DND-41 (cell line): ENCODE data around the gene SYS1.

ENCODE experiments used
- ATAC-seq: fragments of 200-7000 bp; cut with Tn5 transposase; 3 replicates; pipeline ENCODE4 v1.9.1; 2021; ENCODE audit warnings: low read depth; ENCODE audit not compliant: insufficient read depth
- DNase-seq: peaks from one replicate; pipeline ENCODE4 v3.0.0-alpha.2; 2020
- H2AFZ ChIP-seq: 2 replicates; pipeline ENCODE4 v1.6.0; 2012; ENCODE audit warnings: low read depth, low read length
- H3K27ac ChIP-seq: 2 replicates; pipeline ENCODE4 v1.5.1; 2012; ENCODE audit warnings: low read length, inconsistent platforms
- H3K27me3 ChIP-seq: fragments of 200-600 bp; sonication (generic); 2 replicates; pipeline ENCODE4 v1.6.0; 2012; ENCODE audit warnings: low read length, mild to moderate bottlenecking, inconsistent platforms; ENCODE audit not compliant: insufficient read depth, poor library complexity
- H3K36me3 ChIP-seq: 2 replicates; pipeline ENCODE4 v1.5.1; 2012; ENCODE audit warnings: low read length, inconsistent platforms; ENCODE audit not compliant: insufficient read depth
- H3K4me1 ChIP-seq: 2 replicates; pipeline ENCODE4 v1.5.1; 2012; ENCODE audit warnings: mild to moderate bottlenecking, low read length; ENCODE audit not compliant: insufficient read depth
- H3K4me2 ChIP-seq: 2 replicates; pipeline ENCODE4 v1.6.0; 2012; ENCODE audit warnings: mild to moderate bottlenecking, moderate library complexity, low read length, inconsistent platforms; ENCODE audit not compliant: insufficient read depth
- H3K4me3 ChIP-seq, 2 experiments: fragments of 200-600 bp in 1 of 2; shearing (Covaris generic) in 1 of 2; 2 replicates each; pipeline ENCODE4 v1.5.1; 2012 to 2016; ENCODE audit warnings: inconsistent platforms in 2 of 2, low read length in 2 of 2, mild to moderate bottlenecking in 2 of 2, low read depth in 1 of 2, moderate library complexity in 1 of 2
- H3K79me2 ChIP-seq: 2 replicates; pipeline ENCODE4 v1.6.0; 2012; ENCODE audit warnings: low read length, inconsistent platforms; ENCODE audit not compliant: insufficient read depth
- H3K9ac ChIP-seq: 2 replicates; pipeline ENCODE4 v1.6.0; 2012; ENCODE audit warnings: low read depth, mild to moderate bottlenecking, inconsistent platforms, low read length, moderate library complexity
- H3K9me3 ChIP-seq: 2 replicates; pipeline ENCODE4 v1.5.1; 2012; ENCODE audit warnings: low read length, moderate library complexity, mild to moderate bottlenecking, inconsistent platforms; ENCODE audit not compliant: insufficient read depth, severe bottlenecking
- H4K20me1 ChIP-seq: 2 replicates; pipeline ENCODE4 v1.6.0; 2012; ENCODE audit warnings: low read length; ENCODE audit not compliant: insufficient read depth
- EZH2 ChIP-seq: IDR thresholded peaks from 3 replicates; pipeline ENCODE4 v1.6.1; 2012; ENCODE audit warnings: borderline replicate concordance, low read depth, mild to moderate bottlenecking, moderate library complexity, low read length, inconsistent platforms; ENCODE audit not compliant: severe bottlenecking
- TF ChIP-seq, protein P1 (sequence below): IDR thresholded peaks from 2 replicates; pipeline ENCODE4 v1.5.1; 2012; ENCODE audit warnings: borderline replicate concordance, low read length, moderate library complexity, mild to moderate bottlenecking; ENCODE audit not compliant: poor library complexity, severe bottlenecking; ENCODE audit errors: extremely low read depth

SYS1 gene

DNA sequence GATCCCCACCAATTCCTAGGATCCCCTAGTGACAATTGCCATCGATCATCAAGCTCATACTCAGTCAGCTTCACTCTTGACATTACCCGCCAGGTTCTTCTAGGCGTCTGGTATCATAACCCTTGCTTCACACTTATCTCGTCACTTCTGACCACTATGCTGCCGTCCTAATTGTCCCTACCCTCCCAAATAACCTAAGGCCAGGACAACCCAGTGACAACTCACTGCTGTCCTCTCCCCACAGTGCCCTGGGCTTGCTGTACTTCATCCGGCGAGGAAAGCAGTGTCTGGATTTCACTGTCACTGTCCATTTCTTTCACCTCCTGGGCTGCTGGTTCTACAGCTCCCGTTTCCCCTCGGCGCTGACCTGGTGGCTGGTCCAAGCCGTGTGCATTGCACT lies 3.7 kb downstream of the SYS1 start:
- TF ChIP-seq, protein P1, sequence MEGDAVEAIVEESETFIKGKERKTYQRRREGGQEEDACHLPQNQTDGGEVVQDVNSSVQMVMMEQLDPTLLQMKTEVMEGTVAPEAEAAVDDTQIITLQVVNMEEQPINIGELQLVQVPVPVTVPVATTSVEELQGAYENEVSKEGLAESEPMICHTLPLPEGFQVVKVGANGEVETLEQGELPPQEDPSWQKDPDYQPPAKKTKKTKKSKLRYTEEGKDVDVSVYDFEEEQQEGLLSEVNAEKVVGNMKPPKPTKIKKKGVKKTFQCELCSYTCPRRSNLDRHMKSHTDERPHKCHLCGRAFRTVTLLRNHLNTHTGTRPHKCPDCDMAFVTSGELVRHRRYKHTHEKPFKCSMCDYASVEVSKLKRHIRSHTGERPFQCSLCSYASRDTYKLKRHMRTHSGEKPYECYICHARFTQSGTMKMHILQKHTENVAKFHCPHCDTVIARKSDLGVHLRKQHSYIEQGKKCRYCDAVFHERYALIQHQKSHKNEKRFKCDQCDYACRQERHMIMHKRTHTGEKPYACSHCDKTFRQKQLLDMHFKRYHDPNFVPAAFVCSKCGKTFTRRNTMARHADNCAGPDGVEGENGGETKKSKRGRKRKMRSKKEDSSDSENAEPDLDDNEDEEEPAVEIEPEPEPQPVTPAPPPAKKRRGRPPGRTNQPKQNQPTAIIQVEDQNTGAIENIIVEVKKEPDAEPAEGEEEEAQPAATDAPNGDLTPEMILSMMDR, result no peak
- TF ChIP-seq EZH2, result no peak
- Histone ChIP-seq H3K36me3 (peaks cover 37% of the 10 kb centered on the region), H3K4me1 (peaks cover 26% of the 10 kb centered on the region), H3K4me2 (no peak overlapping the region), H2AFZ (no peak overlapping the region), H3K9ac (no peak overlapping the region), H3K9me3 (no peaks in the 10 kb centered on the region), H3K79me2 (peaks cover 25% of the 10 kb centered on the region), H3K27ac (no peak overlapping the region), H4K20me1 (peaks cover 14% of the 10 kb centered on the region), H3K27me3 (no peaks in the 10 kb centered on the region), H3K4me3 (no peak overlapping the region)
- no peak for ATAC-seq
- no peak for DNase-seq

DNA sequence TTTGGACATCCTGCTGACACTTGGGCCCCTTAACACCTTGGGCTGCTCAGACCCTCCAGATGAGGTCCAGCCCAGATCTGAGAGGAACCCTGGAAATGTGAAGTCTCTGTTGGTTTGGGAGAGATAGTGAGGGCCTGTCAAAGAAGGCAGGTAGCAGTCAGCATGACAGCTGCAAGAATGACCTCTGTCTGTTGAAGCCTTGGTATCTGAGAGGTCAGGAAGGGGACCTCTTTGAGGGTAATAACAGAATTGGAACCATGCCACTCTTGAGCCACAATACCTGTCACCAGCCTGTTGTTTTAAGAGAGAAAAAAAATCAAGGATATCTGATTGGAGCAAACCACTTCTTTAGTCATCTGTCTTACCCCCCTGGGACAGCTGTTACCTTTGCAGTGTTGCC lies 4.2 kb downstream of the SYS1 start:
- H3K27ac ChIP-seq, result no peak overlapping the region
- H4K20me1 ChIP-seq, result peaks cover 14% of the 10 kb centered on the region
- no peak for ATAC-seq
- H3K27me3 ChIP-seq, result no peaks in the 10 kb centered on the region
- no peak overlapping the region for H3K9ac ChIP-seq
- peaks cover 21% of the 10 kb centered on the region for H3K4me1 ChIP-seq
- H3K9me3 ChIP-seq, result no peaks in the 10 kb centered on the region
- H3K36me3 ChIP-seq, result peaks cover 37% of the 10 kb centered on the region
- peaks cover 25% of the 10 kb centered on the region for H3K79me2 ChIP-seq
- no peak overlapping the region for H3K4me3 ChIP-seq
- no peak overlapping the region for H2AFZ ChIP-seq
- H3K4me2 ChIP-seq, result no peak overlapping the region
- no peak for DNase-seq
- no peak for TF ChIP-seq EZH2
- TF ChIP-seq, protein P1, result no peak

DNA sequence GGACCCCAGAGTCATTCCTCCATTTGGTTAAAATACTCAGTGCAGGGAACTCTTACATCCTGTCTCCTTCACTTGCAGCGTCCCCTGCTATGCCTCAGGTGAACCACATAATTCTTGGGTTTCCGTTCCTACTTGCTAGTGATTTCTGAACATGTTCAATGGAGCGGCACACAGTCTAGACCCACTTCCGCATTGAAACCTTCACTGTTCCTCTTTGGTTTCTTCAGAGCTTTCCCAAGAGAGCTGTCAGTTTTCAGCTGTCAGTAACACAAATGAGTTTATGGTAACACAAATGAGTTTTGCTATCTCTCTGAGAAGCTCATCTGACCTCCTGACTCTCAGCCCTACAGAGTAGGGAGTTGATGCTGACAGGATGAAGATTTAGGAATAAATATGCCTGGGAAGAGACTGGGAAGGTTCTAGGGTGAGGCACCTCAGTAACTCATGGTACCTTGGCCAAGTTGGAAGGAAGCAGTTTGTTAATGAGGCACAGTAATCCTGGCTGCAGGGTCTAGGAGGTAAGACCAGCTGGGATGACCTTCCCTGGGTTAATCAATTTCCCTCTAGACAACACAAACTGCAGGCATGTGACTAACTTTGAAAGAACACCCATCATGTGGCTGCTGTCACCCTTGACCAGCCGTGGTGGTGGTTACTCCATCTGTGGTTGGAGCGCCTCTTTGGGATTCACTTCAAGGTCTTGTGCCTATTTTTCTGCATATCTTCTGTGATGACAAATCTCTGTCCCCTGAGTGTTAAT lies 5.4 kb downstream of the SYS1 start:
- H3K4me3 ChIP-seq, result no peak overlapping the region
- H3K9ac ChIP-seq, result no peak overlapping the region
- H4K20me1 ChIP-seq, result peaks cover 13% of the 10 kb centered on the region
- no peak overlapping the region for H3K4me2 ChIP-seq
- DNase-seq (no peak), ATAC-seq (no peak)
- H3K79me2 ChIP-seq, result peaks cover 21% of the 10 kb centered on the region
- no peaks in the 10 kb centered on the region for H3K27me3 ChIP-seq
- no peak overlapping the region for H2AFZ ChIP-seq
- H3K27ac ChIP-seq, result no peak overlapping the region
- no peaks in the 10 kb centered on the region for H3K9me3 ChIP-seq
- H3K4me1 ChIP-seq, result peaks cover 21% of the 10 kb centered on the region
- TF ChIP-seq EZH2, result no peak
- TF ChIP-seq, protein P1, result no peak
- H3K36me3 ChIP-seq, result peaks cover 37% of the 10 kb centered on the region
